ENCODE measurements around the gene DTNB.

DTNB gene

DNA sequence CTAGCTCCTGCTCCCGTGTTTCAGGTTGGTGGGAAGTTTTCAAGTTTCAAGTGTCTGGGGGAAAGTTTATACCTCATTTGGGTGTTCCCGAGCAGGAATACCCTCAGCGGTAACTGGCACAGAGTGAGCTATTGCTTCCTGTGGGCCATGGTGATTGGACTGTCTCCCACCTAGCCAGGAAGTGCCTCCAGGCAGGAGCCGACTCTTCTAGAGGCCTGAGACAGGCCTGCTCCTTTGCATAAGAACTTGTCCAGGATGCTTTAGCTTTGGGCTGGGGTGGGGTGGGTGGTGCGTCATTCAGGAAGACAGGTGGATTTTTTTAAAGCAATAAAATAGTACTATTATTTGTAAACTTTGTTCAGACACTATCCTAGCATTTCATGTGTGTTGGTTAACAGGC lies 308.1 kb downstream of the DTNB start:
- TF ChIP-seq, protein P1, sequence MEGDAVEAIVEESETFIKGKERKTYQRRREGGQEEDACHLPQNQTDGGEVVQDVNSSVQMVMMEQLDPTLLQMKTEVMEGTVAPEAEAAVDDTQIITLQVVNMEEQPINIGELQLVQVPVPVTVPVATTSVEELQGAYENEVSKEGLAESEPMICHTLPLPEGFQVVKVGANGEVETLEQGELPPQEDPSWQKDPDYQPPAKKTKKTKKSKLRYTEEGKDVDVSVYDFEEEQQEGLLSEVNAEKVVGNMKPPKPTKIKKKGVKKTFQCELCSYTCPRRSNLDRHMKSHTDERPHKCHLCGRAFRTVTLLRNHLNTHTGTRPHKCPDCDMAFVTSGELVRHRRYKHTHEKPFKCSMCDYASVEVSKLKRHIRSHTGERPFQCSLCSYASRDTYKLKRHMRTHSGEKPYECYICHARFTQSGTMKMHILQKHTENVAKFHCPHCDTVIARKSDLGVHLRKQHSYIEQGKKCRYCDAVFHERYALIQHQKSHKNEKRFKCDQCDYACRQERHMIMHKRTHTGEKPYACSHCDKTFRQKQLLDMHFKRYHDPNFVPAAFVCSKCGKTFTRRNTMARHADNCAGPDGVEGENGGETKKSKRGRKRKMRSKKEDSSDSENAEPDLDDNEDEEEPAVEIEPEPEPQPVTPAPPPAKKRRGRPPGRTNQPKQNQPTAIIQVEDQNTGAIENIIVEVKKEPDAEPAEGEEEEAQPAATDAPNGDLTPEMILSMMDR (IDR thresholded peaks at IDR 0.05; ENCODE audit: control insufficient read depth, insufficient read depth, low read depth, low read length, missing control alignments): no peak
- H3K4me3 ChIP-seq (ENCODE audit: control insufficient read depth, low read depth, low read length): no peak overlapping the region
- no peak for DNase-seq (ENCODE audit: low read depth)

DNA sequence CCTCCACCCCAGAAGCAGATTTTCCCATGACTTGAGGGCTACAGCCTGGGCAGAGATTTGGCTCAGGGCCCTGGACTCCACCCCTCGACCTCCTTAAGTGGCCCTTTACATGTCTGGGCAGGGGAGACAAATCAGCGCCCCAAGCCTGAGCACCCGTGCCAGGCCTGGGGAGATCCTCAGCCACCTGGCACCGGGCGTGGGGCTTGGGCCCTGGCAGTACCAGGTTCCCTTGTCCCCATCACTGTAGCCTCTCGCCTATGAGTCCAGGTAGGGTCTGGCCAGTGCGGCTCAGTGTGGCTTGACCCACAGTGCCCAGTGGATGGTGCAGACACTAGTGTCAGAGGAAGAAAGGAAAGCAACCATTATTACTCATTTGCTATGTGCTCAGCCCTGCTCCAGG lies 309.6 kb downstream of the DTNB start:
- H3K4me3 ChIP-seq (ENCODE audit: control insufficient read depth, low read depth, low read length): no peak overlapping the region
- TF ChIP-seq, protein P1 (IDR thresholded peaks at IDR 0.05; ENCODE audit: control insufficient read depth, insufficient read depth, low read depth, low read length, missing control alignments): no peak
- no peak for DNase-seq (ENCODE audit: low read depth)

DNA sequence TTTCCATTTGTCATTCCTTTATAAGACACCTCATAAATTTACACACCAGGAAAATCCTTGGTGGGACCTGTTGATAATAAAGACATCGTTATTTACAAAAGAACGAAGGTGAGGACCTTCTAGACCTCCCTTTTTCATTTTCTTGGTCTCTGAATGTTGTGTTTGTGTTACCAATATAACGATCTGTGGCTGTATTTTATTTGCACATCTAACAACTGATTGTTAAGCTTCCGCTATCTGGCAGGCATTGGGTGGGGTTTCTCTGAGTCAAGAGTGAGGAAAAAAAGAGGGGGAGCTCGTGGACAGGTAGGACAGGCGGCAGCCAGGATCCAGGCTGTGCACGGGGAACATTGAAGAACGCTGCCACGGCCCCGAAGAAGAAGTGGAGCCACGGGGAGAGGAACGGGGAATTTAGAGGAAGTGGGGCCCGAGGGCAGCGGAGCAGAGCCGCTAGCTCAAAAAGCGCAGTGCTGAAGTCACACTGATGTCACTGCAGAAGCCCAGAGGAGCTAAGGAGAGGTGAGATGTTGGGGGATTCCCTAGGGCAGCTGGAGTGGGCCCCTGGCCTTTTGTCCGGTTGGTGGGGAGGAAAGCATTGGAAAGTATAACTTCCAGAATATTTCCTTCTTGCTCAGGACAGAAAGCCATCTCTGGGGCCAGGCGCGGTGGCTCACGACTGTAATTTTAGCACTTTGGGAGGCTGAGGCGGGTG lies 310.8 kb downstream of the DTNB start:
- H3K4me3 ChIP-seq (ENCODE audit: control insufficient read depth, low read depth, low read length): peak overlapping the region; percentile 47

DNA sequence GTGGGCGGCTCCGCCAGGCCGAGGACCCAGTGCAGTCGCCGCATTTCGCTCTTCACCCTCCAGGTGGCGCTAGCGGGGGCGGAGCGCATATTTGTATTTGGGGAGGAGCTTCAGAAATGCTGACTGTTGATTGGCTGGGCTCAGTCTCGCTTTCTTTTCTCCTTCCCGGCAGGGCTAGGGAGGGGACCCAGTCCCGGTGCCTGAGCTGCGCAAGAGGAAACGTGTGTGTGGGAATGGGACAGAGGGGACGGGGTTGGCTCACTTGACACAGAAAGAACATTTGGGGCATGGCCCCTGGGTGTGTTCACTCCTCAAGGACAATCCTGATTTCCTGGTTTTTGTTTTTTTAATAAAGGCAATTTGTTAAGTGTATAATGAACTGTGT lies 311.3 kb downstream of the DTNB start:
- TF ChIP-seq, protein P1 (IDR thresholded peaks at IDR 0.05; ENCODE audit: control insufficient read depth, insufficient read depth, low read depth, low read length, missing control alignments): peak; percentile 95
- H3K4me3 ChIP-seq (ENCODE audit: control insufficient read depth, low read depth, low read length): peak overlapping the region; percentile 47
- DNase-seq (ENCODE audit: low read depth): peak; percentile 59

More for the DNA sequence above, 310.8 kb downstream of the DTNB start:
- TF ChIP-seq, protein P1 (IDR thresholded peaks at IDR 0.05; ENCODE audit: control insufficient read depth, insufficient read depth, low read depth, low read length, missing control alignments): no peak
- DNase-seq (ENCODE audit: low read depth): no peak

DNA sequence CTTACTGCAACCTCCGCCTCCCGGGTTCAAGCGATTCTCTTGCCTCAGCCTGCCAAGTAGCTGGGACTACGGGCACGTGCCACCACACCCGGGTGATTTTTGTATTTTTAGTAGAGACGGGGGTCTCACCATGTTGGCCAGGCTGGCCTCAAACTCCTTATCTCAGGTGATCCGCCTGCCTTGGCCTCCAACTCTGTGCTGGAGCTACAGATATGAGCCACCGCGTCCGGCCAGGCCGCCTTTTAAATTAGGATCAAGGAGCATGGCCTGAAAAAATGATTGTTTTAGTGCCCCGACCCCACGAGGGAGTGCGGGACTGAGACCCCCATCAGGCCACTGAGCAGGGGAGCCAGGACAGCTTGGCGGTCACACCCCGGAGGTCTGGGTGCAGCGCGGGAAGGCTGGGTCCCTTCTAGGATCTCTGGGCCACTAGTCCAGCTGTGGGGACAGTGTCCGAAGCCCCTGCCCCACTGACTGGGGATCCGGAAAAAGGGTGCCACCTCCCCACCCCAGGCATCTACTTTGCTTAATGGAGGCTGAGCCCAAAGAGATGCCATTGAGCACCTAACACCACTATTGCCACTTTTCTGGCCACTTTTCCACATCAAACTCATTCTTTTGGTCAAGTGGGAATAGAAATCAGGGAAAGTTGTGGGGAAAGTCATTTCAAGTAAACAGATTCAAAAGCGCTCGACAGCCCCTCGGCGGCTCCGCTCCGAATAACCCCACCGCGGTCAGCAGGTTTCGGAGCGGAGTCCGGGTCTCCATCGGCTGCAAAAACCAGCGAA lies 311.9 kb downstream of the DTNB start:
- DNase-seq (ENCODE audit: low read depth): no peak
- TF ChIP-seq, protein P1 (IDR thresholded peaks at IDR 0.05; ENCODE audit: control insufficient read depth, insufficient read depth, low read depth, low read length, missing control alignments): no peak
- H3K4me3 ChIP-seq (ENCODE audit: control insufficient read depth, low read depth, low read length): peak overlapping the region; percentile 47

DNA sequence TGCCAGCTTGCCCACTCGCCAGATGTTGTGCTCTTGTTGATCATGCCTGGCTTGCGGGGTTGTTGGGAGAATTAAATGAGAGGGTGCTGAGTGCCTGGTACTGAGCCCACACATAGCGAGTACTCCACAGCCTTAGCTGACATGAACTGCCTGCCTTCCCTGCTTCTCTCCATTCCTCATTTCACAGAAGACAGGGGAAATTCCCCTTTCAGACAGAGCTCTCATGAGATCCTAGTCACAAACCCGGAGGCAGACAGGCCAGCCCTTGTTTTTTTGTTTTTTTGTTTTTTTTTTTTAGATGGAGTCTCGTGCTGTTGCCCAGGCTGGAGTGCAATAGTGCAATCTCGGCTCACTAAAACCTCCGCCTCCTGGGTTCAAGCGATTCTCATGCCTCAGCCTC lies 314.5 kb downstream of the DTNB start:
- no peak overlapping the region for H3K4me3 ChIP-seq (ENCODE audit: control insufficient read depth, low read depth, low read length)
- TF ChIP-seq, protein P1 (IDR thresholded peaks at IDR 0.05; ENCODE audit: control insufficient read depth, insufficient read depth, low read depth, low read length, missing control alignments): no peak
- DNase-seq (ENCODE audit: low read depth): no peak
